HG02973 (cell line): Measurements from ENCODE around the gene CD96.
"Not testable (repeated sequence)": the region's sequence is repeated elsewhere in the genome, so short reads cannot be mapped to it uniquely, and the experiment has no call there.

ENCODE experiments used
- ATAC-seq: cut with Tn5 transposase; IDR thresholded peaks from one replicate; pipeline ENCODE4 v1.9.1; 2021; ENCODE audit warnings: moderate library complexity; ENCODE audit not compliant: unreplicated experiment

Gene CD96

DNA sequence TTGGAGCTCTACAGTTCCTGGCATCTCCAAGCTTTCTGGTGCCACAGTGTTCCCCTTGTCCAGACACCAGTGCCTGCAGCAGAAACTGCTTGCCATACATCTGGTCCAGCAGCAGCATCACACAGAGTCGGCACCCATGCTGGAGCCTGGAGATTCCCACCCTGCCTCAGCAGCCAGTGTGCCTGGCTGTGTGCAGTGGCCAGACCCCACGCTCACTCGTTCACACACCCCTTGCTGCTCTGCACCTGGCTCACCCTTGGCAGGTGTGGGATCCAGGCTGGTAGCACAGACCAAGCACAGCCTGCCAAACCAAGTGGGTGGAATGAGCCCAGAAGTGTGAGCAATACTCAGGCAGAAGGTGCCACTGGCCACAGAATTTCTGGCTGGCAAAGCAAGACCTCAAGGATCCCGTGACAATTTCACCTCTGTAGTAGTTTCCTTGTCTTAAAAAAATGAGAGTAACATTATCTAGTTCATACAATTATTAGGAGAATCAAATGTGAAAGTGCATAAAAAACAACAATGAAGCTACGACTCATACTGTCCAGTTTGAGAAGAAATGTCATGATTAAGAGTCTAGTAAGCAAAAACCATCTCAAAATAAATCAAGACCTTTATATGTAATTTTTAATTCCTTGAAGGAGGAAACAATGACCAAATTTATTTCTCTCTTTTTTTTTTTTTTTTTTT lies 76.1 kb downstream of the CD96 start:
- ATAC-seq: no peak

- ATAC-seq: no peak
These were observed 76.9 kb downstream of the CD96 start for GRCh38 chr3:111618945-111619344.

- no peak for ATAC-seq
These were observed 77.8 kb downstream of the CD96 start for GRCh38 chr3:111619833-111620232.

GRCh38 chr3:111621535-111621934 lies 79.5 kb downstream of the CD96 start:
- no peak for ATAC-seq

DNA sequence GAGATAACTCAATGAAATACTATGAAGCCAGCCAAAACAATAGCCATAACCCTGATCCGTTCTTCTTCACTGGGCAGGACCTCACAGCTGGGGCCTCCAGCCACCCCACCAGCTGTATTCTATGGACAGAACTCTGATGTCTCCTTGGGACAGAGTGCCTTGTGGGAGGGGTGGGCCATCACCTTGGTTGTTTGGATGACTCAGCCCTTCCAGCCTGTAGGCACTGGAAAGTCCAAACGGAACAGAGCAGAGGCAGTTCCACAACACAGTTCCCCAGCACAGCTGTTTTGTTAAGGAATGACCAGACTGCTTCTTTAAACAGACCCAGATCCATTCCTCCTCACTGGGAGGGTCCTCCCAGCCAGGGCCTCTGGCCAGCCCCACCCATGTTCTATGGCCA lies 85.1 kb downstream of the CD96 start:
- no peak for ATAC-seq

DNA sequence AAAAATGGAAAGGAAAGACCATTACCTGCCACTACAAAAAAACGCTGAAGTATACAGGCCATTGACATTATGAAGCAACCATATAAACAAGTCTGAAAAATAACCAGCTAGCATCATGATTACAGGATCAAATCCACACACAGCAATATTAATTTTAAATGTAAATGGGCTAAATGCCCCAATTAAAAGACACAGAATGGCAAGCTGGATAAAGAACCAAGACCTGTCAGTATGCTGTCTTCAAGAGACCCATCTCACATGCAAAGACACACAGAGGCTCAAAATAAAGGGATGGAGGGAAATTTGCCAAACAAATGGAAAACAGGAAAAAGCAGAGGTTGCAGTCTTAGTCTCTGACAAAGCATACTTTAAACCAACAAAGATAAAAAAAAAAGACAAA lies 87.0 kb downstream of the CD96 start:
- ATAC-seq: not testable (repeated sequence)

- ATAC-seq: not testable (repeated sequence)
These were observed 88.6 kb downstream of the CD96 start for GRCh38 chr3:111630638-111631037.

- no peak for ATAC-seq
These were observed 93.4 kb downstream of the CD96 start for GRCh38 chr3:111635403-111635802.

DNA sequence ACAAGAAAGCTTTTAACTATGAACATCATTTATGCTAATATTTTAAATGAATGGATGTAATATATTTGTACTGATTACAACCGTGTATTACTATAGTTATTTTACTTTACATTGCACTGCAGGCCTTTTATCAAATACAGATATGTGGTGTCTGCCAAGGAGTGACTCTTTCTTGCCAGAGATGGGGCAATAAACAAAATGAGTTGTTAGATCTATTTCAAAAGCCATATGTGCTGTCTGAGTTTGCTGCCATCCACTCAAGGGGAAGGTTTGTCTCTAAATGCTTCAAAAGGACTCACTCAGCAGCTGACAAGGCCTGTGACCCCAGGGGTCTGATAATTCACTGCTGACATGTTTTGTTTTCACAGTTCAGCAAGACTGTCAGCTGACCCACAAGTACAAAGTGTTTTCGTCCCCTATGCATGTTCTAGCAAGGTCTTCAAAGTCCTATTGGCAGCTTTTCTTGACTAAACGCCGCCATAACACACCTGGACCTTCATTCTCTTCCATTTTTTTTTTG lies 94.4 kb downstream of the CD96 start:
- no peak for ATAC-seq

GRCh38 chr3:111639316-111639715 lies 97.3 kb downstream of the CD96 start:
- no peak for ATAC-seq

- no peak for ATAC-seq
These were observed 107.1 kb downstream of the CD96 start for GRCh38 chr3:111648991-111649579.

GRCh38 chr3:111650378-111651275 lies 108.6 kb downstream of the CD96 start:
- no peak for ATAC-seq

DNA sequence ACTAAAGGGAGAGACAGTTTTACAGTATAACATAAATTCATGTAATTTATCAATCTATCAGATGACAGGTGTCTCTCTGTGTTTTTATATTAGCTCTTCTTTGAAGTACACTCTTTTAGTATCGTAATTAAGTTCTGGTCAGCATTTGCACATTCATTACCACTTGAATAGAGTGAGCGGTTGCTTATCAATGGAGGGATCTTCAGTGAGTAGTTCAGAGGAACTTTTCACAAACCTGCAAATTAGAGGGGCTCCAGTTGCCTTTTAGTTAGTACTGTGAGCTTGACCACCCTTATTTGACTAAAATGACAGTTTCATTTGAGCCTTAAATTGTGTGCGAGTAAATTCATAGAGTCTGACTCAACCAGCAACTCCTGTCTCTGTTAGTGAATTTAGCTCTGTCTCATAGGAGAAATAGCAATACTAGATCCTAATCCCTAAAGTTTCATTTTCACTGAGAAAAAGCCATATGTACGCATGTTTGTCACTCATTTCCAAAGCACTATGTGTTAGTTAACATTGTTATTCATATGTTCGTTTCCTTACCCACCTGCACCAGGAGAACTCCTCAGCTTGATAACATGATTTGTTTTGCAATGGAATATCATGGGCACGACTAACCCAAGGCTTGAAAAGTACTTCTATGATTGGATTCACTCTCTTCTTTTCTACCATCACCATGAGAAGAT lies 110.6 kb downstream of the CD96 start:
- ATAC-seq: no peak

DNA sequence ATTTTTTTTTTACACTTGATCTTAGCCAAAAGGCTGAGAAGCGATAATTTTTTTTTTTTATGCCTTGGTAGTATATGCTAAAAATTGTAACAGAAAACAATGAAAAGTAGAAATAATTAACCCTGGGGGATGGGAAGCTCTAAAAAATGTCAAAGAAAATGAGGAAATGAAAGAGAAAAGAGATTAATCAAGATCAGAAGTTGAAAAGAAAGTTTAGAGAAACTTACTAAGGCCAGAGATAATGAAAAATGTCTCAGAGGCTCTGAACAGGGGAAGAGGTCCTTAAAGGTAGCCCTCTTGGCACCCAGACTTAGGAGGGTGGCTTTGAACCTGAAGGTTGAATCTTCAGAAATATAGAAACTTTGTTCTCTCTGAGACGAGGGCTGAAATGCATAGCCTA lies 111.8 kb downstream of the CD96 start:
- no peak for ATAC-seq

DNA sequence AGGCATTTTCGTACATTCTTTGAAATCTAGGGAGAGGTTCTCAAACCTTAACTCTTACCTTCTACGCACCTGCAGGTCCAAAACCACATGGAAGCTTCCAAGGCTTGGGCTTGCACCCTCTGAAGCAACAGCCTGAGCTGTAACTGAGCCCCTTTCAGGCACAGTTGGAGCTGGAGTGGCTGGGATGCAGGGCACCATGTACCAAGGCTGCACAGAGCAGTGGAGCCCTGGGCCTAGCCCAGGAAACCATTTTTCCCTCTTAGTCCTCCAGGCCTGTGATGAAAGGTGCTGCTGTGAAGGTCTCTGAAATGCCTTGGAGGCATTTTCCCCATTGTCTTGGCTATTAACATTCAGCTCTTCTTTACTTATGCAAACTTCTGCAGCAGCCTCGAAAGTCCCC lies 120.0 kb downstream of the CD96 start:
- ATAC-seq: no peak

GRCh38 chr3:111662907-111663306 lies 120.9 kb downstream of the CD96 start:
- ATAC-seq: no peak

DNA sequence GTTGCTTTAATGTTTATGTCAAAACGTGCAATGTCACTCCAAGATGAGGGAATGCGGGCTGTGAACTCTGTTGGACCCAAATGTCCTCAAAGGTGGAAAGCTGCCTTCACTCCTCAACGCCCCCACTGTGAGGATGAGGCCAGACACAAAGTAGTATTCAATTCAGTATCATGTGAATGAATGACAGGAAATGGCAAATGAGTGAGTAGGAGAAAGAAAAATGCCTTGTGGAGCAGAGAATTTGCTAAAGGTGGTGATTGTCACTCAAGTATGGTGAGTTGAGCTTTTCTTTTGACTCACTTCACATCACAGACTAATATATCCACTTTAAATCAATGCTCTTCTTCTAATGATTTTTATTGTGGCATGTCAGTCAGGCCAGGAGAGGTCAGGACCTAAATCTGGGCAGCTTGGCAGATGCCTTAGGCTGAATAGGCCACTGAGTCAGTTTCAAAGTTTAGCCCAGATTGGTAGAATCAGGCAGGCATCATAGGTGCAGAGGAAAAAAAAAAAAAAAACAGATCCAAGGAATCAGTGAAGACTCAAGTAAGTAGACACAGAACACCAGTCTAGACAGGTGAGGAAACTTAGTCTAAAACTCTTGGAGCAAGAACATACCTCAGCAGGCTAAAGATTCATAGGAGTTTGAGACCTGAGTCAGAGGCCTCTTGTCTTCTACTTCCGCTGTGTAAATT lies 124.2 kb downstream of the CD96 start:
- ATAC-seq: no peak

GRCh38 chr3:111667170-111667569 lies 125.2 kb downstream of the CD96 start:
- ATAC-seq: no peak

GRCh38 chr3:111667621-111668239 lies 125.7 kb downstream of the CD96 start:
- peak; percentile 96 for ATAC-seq

- ATAC-seq: no peak
These were observed 126.3 kb downstream of the CD96 start for GRCh38 chr3:111668326-111668725.
